ENCODE measurements around the gene EBPL. TPM values are rescaled to one million over a fixed set of nuclear protein-coding genes. Genes with fewer than 3 reads are reported as not detected.

The EBPL gene
- total RNA-seq (2021; fragmentation: NEBNext Ultra II Directional; extraction: Animal tissue kit (Norgen Biotek cat#: 25700)): 10 to 100 TPM; 69.5 to 82.8 (median 75.5) TPM
- long read RNA-seq, transcript EBPL-201 (4 exons, 914 nt): major isoform, 50 of 66 reads
- long read RNA-seq, transcript EBPL-203 (2 exons, 579 nt): minor isoform, 5 of 66 reads
- long read RNA-seq, transcript EBPL-206 (3 exons, 810 nt): minor isoform, 5 of 66 reads
- long read RNA-seq, partial matches to known transcripts: 1 of 66 reads
- long read RNA-seq, other reads (novel, unspliced or antisense): 3 of 66 reads

- peak; percentile 84 for DNase-seq
- Mint-ChIP-seq H3K36me3 (ENCODE audit: low read depth) (peaks cover 10% of the 10 kb centered on the region), H3K9me3 (no peaks in the 10 kb centered on the region), H3K27ac (peak within 1 kb of the TSS; percentile 83), H3K4me3 (peak within 1 kb of the TSS; percentile 95), H3K4me1 (ENCODE audit: low read depth) (peaks cover 45% of the 10 kb centered on the region), H3K27me3 (ENCODE audit: insufficient read depth) (peaks cover 2% of the 10 kb centered on the region; the same call in 1 of the 2 replicates)
- no peak for TF ChIP-seq CTCF (IDR thresholded peaks at IDR 0.05)
Measured at GRCh38 chr13:49690995-49691784, at the start of gene EBPL. Gene EBPL, minus strand, starts transcription at chr13:49691486. Its CDS starts 62 bp downstream, at chr13:49691424.

- no peaks in the 10 kb centered on the region for H3K4me1 Mint-ChIP-seq (ENCODE audit: low read depth)
- TF ChIP-seq CTCF (IDR thresholded peaks at IDR 0.05): no peak
- DNase-seq: no peak
- H3K4me3 Mint-ChIP-seq: no peak overlapping the region
- peaks cover 16% of the 10 kb centered on the region for H3K36me3 Mint-ChIP-seq (ENCODE audit: low read depth)
- H3K27ac Mint-ChIP-seq: no peak overlapping the region
- no peaks in the 10 kb centered on the region for H3K27me3 Mint-ChIP-seq (ENCODE audit: insufficient read depth)
- H3K9me3 Mint-ChIP-seq: no peaks in the 10 kb centered on the region
Measured at GRCh38 chr13:49740870-49741269, 49.6 kb upstream of the EBPL start.

DNA sequence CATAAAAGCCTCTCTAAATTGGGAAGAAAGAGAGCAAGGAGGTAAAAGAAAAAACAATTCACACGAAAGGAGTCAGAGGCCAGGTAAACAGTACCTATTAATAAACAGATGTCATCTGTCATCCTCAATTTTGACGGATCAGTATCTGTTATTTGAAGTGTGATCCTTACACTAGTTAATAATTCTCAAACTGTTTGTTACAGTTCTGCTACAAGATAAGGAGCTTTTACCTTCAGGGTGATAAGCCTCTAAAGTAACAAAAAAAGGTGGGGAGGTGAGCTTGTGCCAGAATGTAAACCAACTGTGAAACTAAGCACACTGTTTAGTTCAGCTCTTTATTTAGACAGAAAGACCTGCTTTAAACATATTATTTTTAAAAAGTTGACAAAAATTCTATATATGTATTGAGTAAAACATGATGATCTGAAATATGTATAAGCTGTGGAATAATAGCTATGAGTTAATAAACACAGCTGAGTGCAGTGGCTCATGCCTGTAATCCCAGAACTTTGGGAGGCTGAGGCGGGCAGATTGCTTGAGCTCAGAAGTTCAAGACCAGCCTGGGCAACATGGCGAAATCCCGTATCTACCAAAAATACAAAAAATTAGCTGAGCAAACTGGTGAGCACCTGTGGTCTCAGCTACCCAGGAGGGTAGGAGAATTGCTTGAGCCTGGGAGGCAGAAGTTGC is 48.4 kb upstream of the EBPL start:
- no peak for TF ChIP-seq CTCF (IDR thresholded peaks at IDR 0.05)
- Mint-ChIP-seq H3K9me3 (no peaks in the 10 kb centered on the region), H3K27me3 (ENCODE audit: insufficient read depth) (no peaks in the 10 kb centered on the region), H3K4me1 (ENCODE audit: low read depth) (no peaks in the 10 kb centered on the region), H3K4me3 (no peak overlapping the region), H3K36me3 (ENCODE audit: low read depth) (peaks cover 7% of the 10 kb centered on the region; the same call in 1 of the 2 replicates), H3K27ac (no peak overlapping the region)
- no peak for DNase-seq

DNA sequence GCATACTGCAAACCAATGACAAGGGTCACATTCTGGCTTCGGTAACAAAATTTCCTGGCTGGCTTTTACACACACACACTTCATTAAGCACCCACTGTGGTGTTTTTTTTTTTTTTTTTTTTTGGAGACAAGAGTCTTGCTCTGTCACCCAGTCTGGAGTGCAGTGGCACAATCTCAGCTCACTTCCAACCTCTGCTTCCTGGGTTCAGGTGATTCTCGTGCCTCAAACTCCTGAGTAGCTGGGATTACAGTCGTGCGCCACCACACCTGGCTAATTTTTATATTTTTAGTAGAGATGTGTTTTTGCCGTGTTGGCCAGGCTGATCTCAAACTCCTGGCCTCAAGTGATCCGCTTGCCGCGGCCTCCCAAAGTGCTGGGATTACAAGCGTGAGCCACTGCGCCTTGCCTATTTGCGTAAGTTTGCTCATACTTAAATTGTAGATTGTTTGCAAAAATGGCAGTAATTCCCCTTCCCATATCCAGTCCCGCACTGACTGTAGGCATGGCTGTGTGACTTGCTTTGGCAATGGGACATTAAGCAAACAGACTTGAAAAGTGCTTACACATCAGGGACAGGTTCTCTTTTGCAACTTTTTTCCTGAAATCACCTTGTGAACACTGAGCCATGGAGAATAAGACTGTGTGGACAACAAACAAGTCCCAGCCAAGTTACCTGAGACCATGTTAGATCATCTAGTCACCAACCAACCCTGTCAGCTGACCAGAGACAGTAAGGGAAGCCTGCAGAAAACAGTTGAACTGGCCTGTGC is 42.1 kb upstream of the EBPL start:
- no peak overlapping the region for H3K4me3 Mint-ChIP-seq
- no peaks in the 10 kb centered on the region for H3K9me3 Mint-ChIP-seq
- no peaks in the 10 kb centered on the region for H3K27me3 Mint-ChIP-seq (ENCODE audit: insufficient read depth)
- H3K36me3 Mint-ChIP-seq (ENCODE audit: low read depth): peaks cover 6% of the 10 kb centered on the region
- peaks cover 30% of the 10 kb centered on the region for H3K4me1 Mint-ChIP-seq (ENCODE audit: low read depth)
- no peak for TF ChIP-seq CTCF (IDR thresholded peaks at IDR 0.05)
- DNase-seq: no peak
- no peak overlapping the region for H3K27ac Mint-ChIP-seq

DNA sequence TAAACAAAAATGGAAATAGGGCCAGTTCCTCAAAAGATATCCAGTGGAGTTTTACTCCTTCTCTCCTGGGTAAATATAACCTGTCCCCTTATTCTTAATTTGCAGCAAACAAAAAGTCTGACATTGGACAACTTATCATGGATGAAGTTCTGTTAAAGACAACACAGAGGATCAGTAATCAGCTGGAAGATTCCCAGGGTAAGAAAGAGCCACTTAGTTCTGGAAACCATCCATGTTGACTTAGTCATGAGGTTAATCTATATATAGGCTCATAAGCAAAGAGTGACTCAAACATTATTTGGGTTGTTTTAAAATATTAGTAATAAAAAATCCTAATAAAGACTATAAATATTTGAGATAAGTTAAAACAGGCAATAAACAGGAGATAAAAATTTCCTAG is 40.5 kb upstream of the EBPL start:
- no peaks in the 10 kb centered on the region for H3K9me3 Mint-ChIP-seq
- peak overlapping the region; percentile 57 for H3K27ac Mint-ChIP-seq
- H3K4me3 Mint-ChIP-seq: no peak overlapping the region; the same call in 1 of the 2 replicates
- DNase-seq: peak; percentile 80
- H3K27me3 Mint-ChIP-seq (ENCODE audit: insufficient read depth): no peaks in the 10 kb centered on the region
- peaks cover 22% of the 10 kb centered on the region for H3K36me3 Mint-ChIP-seq (ENCODE audit: low read depth)
- TF ChIP-seq CTCF (IDR thresholded peaks at IDR 0.05): no peak
- H3K4me1 Mint-ChIP-seq (ENCODE audit: low read depth): peaks cover 30% of the 10 kb centered on the region
